Measurements from ENCODE around the gene IRAK3. TPM values are rescaled to one million over a fixed set of nuclear protein-coding genes. Genes with fewer than 3 reads are reported as not detected.

The IRAK3 gene
- total and polyA plus RNA-seq, 2 experiments from 2014 or later: 0.53 to 1.8 TPM

DNA sequence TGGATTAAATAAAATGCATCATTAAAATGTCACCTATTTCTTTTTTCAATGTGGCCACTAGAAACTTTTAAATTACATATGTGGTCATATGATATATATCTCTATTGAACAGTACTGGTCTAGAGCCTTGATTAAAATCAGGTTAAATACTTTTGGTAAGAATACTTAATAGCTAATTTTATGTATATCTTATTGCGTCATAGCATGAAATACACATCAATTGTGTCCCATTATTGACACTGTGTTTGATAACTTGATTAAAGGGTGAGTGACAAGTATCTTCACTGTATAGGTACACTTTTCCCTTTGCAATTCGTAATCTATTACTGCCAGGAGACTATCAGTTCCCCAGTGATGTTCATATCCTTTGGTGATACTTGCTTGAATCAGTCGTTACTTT, 108.9 kb downstream of the IRAK3 start (continued):
- TF ChIP-seq, protein P1, sequence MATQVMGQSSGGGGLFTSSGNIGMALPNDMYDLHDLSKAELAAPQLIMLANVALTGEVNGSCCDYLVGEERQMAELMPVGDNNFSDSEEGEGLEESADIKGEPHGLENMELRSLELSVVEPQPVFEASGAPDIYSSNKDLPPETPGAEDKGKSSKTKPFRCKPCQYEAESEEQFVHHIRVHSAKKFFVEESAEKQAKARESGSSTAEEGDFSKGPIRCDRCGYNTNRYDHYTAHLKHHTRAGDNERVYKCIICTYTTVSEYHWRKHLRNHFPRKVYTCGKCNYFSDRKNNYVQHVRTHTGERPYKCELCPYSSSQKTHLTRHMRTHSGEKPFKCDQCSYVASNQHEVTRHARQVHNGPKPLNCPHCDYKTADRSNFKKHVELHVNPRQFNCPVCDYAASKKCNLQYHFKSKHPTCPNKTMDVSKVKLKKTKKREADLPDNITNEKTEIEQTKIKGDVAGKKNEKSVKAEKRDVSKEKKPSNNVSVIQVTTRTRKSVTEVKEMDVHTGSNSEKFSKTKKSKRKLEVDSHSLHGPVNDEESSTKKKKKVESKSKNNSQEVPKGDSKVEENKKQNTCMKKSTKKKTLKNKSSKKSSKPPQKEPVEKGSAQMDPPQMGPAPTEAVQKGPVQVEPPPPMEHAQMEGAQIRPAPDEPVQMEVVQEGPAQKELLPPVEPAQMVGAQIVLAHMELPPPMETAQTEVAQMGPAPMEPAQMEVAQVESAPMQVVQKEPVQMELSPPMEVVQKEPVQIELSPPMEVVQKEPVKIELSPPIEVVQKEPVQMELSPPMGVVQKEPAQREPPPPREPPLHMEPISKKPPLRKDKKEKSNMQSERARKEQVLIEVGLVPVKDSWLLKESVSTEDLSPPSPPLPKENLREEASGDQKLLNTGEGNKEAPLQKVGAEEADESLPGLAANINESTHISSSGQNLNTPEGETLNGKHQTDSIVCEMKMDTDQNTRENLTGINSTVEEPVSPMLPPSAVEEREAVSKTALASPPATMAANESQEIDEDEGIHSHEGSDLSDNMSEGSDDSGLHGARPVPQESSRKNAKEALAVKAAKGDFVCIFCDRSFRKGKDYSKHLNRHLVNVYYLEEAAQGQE (IDR thresholded peaks at IDR 0.05; ENCODE audit: unreplicated experiment): no peak
- no peak for TF ChIP-seq JUNB (IDR thresholded peaks at IDR 0.05; ENCODE audit: unreplicated experiment)
- no peak for TF ChIP-seq POLR2AphosphoS5 (IDR thresholded peaks at IDR 0.05; ENCODE audit: low read depth)
- TF ChIP-seq EZH2 (IDR thresholded peaks at IDR 0.05; ENCODE audit: low read depth, unreplicated experiment): no peak

- H3K27ac ChIP-seq (ENCODE audit: low read depth): peak within 1 kb of the TSS; percentile 89
- H3K9me3 Mint-ChIP-seq: no peaks in the 10 kb centered on the region
These were observed 113.2 kb downstream of the IRAK3 start, which contains the start of gene HELB for GRCh38 chr12:66301944-66302826. Gene HELB (plus strand): TSS chr12:66302493. CDS start chr12:66302604, 111 bp downstream.

DNA sequence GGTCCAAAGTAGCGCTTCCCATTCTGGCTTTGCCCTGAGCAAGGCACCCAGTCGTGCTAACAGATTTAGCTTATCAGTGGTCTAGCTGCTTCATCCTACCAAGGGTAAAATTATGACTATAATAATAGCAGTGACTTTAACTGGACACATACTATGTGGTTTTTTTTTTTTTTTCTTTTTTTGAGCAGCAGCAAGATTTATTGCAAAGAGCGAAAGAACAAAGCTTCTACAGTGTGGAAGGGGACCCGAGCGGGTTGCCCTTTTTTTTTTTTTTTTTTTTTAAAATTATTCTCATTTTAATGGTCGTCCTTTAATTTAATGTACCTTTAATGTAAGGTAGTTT, 113.8 kb downstream of the IRAK3 start:
- peaks cover 12% of the 10 kb centered on the region for H3K4me1 ChIP-seq (ENCODE audit: insufficient read depth)
- peak overlapping the region; percentile 77 for H3K4me3 ChIP-seq
- peak overlapping the region; percentile 81; the same call in 1 of the 2 replicates for H2AFZ ChIP-seq
- peak overlapping the region; percentile 89 for H3K27ac ChIP-seq (ENCODE audit: low read depth)
- peaks cover 12% of the 10 kb centered on the region; the same call in 1 of the 2 replicates for H3K79me2 ChIP-seq (replicated peaks; ENCODE audit: insufficient read depth)
- Mint-ChIP-seq H3K9me3 (no peaks in the 10 kb centered on the region), H3K27ac (peak overlapping the region; percentile 99), H3K4me3 (peak overlapping the region; percentile 99), H3K4me1 (peaks cover 14% of the 10 kb centered on the region; the same call in 2 of the 3 replicates), H3K27me3 (ENCODE audit: insufficient read depth, low read depth, poor library complexity) (peaks cover 8% of the 10 kb centered on the region), H3K36me3 (ENCODE audit: low read depth) (peaks cover 4% of the 10 kb centered on the region; the same call in 2 of the 3 replicates)
- no peaks in the 10 kb centered on the region for H3F3A ChIP-seq (replicated peaks; ENCODE audit: low read depth)
- ATAC-seq (no peak), DNase-seq (ENCODE audit: low spot score) (no peak)
- H4K20me1 ChIP-seq (replicated peaks; ENCODE audit: insufficient read depth): no peaks in the 10 kb centered on the region
- peaks cover 11% of the 10 kb centered on the region; the same call in 1 of the 2 replicates for H3K27me3 ChIP-seq (ENCODE audit: insufficient read depth)
- H3K9me2 ChIP-seq (ENCODE audit: insufficient read depth): no peaks in the 10 kb centered on the region
- peak overlapping the region; percentile 83 for H3K4me2 ChIP-seq
- peaks cover 12% of the 10 kb centered on the region; the same call in 1 of the 2 replicates for H3K36me3 ChIP-seq (ENCODE audit: insufficient read depth)
- no peak for TF ChIP-seq ZNF114 (CRISPR knock-in tag; IDR thresholded peaks at IDR 0.05)
- TF ChIP-seq, protein P2, sequence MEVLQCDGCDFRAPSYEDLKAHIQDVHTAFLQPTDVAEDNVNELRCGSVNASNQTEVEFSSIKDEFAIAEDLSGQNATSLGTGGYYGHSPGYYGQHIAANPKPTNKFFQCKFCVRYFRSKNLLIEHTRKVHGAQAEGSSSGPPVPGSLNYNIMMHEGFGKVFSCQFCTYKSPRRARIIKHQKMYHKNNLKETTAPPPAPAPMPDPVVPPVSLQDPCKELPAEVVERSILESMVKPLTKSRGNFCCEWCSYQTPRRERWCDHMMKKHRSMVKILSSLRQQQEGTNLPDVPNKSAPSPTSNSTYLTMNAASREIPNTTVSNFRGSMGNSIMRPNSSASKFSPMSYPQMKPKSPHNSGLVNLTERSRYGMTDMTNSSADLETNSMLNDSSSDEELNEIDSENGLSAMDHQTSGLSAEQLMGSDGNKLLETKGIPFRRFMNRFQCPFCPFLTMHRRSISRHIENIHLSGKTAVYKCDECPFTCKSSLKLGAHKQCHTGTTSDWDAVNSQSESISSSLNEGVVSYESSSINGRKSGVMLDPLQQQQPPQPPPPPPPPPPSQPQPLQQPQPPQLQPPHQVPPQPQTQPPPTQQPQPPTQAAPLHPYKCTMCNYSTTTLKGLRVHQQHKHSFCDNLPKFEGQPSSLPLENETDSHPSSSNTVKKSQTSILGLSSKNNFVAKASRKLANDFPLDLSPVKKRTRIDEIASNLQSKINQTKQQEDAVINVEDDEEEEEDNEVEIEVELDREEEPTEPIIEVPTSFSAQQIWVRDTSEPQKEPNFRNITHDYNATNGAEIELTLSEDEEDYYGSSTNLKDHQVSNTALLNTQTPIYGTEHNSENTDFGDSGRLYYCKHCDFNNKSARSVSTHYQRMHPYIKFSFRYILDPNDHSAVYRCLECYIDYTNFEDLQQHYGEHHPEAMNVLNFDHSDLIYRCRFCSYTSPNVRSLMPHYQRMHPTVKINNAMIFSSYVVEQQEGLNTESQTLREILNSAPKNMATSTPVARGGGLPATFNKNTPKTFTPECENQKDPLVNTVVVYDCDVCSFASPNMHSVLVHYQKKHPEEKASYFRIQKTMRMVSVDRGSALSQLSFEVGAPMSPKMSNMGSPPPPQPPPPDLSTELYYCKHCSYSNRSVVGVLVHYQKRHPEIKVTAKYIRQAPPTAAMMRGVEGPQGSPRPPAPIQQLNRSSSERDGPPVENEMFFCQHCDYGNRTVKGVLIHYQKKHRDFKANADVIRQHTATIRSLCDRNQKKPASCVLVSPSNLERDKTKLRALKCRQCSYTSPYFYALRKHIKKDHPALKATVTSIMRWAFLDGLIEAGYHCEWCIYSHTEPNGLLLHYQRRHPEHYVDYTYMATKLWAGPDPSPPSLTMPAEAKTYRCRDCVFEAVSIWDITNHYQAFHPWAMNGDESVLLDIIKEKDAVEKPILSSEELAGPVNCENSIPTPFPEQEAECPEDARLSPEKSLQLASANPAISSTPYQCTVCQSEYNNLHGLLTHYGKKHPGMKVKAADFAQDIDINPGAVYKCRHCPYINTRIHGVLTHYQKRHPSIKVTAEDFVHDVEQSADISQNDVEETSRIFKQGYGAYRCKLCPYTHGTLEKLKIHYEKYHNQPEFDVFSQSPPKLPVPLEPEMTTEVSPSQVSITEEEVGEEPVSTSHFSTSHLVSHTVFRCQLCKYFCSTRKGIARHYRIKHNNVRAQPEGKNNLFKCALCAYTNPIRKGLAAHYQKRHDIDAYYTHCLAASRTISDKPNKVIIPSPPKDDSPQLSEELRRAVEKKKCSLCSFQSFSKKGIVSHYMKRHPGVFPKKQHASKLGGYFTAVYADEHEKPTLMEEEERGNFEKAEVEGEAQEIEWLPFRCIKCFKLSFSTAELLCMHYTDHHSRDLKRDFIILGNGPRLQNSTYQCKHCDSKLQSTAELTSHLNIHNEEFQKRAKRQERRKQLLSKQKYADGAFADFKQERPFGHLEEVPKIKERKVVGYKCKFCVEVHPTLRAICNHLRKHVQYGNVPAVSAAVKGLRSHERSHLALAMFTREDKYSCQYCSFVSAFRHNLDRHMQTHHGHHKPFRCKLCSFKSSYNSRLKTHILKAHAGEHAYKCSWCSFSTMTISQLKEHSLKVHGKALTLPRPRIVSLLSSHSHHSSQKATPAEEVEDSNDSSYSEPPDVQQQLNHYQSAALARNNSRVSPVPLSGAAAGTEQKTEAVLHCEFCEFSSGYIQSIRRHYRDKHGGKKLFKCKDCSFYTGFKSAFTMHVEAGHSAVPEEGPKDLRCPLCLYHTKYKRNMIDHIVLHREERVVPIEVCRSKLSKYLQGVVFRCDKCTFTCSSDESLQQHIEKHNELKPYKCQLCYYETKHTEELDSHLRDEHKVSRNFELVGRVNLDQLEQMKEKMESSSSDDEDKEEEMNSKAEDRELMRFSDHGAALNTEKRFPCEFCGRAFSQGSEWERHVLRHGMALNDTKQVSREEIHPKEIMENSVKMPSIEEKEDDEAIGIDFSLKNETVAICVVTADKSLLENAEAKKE (CRISPR knock-in tag; IDR thresholded peaks at IDR 0.05): no peak
- no peak for TF ChIP-seq EZH2 (IDR thresholded peaks at IDR 0.05; ENCODE audit: low read depth, unreplicated experiment)
- TF ChIP-seq ZNF331 (CRISPR knock-in tag; IDR thresholded peaks at IDR 0.05; ENCODE audit: low read depth): no peak

More at GRCh38 chr12:66301944-66302826, 113.2 kb downstream of the IRAK3 start, which contains the start of gene HELB:
- peak; percentile 99 for DNase-seq (ENCODE audit: low spot score)
- peak within 1 kb of the TSS; percentile 99 for H3K27ac Mint-ChIP-seq
- ATAC-seq: peak; percentile 98
- Histone ChIP-seq H3K36me3 (ENCODE audit: insufficient read depth) (peaks cover 12% of the 10 kb centered on the region; the same call in 1 of the 2 replicates), H3K27me3 (ENCODE audit: insufficient read depth) (peaks cover 11% of the 10 kb centered on the region; the same call in 1 of the 2 replicates), H3K4me2 (peak within 1 kb of the TSS; percentile 91), H3F3A (replicated peaks; ENCODE audit: low read depth) (no peaks in the 10 kb centered on the region), H3K79me2 (replicated peaks; ENCODE audit: insufficient read depth) (peaks cover 12% of the 10 kb centered on the region; the same call in 1 of the 2 replicates), H4K20me1 (replicated peaks; ENCODE audit: insufficient read depth) (no peaks in the 10 kb centered on the region), H2AFZ (peak within 1 kb of the TSS; percentile 98), H3K9me2 (ENCODE audit: insufficient read depth) (no peaks in the 10 kb centered on the region), H3K4me1 (ENCODE audit: insufficient read depth) (peaks cover 12% of the 10 kb centered on the region), H3K4me3 (peak within 1 kb of the TSS; percentile 77)
- H3K27me3 Mint-ChIP-seq (ENCODE audit: insufficient read depth, low read depth, poor library complexity): peaks cover 8% of the 10 kb centered on the region
- H3K36me3 Mint-ChIP-seq (ENCODE audit: low read depth): peaks cover 4% of the 10 kb centered on the region; the same call in 2 of the 3 replicates
- peak within 1 kb of the TSS; percentile 99 for H3K4me3 Mint-ChIP-seq
- TF ChIP-seq POLR2AphosphoS5 (IDR thresholded peaks at IDR 0.05; ENCODE audit: low read depth) (peak; percentile 97), CREB1 (CRISPR knock-in tag; IDR thresholded peaks at IDR 0.05; ENCODE audit: low read depth) (peak; percentile 37; the same call in 1 of the 2 replicates), NANOG (IDR thresholded peaks at IDR 0.05; ENCODE audit: borderline replicate concordance) (no peak)
- peaks cover 14% of the 10 kb centered on the region; the same call in 2 of the 3 replicates for H3K4me1 Mint-ChIP-seq
